NK-92 treated with Interleukin-12 subunit alpha and Interleukin-12 subunit beta, amount 100 ng/mL, for 24 hours (cell line): ENCODE measurements around the gene F2RL3.
"Not testable (repeated sequence)": the region's sequence is repeated elsewhere in the genome, so short reads cannot be mapped to it uniquely, and the experiment has no call there.

Experiments used
- DNase-seq: peaks from one replicate; lab custom pipeline; 2025; lab: John Stamatoyannopoulos, UW

Gene F2RL3

DNA sequence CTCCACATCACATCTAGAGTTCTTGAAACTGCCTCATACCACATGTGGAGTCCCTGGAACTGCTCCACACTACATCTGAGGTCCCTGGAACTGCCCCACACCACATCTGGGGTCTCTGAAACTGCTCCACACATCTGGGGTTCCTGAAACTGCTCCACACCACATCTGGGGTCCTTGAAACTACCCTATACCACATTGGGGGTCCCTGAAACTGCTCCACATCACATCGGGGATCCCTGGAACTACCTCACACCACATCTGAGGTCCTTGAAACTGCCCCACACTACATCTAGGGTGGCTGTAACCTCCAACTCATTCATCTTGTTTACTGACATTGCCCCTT, 33.8 kb downstream of the F2RL3 start:
- DNase-seq = no peak

DNA sequence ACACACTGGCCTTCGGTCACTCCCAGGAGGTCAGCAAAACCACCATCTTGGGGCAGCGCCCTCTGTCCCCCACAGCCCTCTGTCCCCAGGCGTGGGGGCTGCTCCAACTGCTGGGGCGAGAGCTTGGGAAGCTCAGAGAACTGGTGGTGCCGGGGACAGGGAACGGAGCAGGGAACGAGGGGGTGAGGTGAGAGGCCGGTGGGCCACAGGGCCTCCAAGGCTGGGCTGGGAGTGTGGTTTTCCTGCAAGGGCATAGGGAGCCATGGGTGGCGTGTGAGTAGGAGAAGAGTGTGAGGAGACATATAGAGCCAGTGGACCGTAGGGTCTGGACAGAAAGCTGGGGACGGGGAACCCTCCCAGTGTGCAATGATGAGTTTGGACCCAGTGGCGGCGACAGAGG, 34.1 kb downstream of the F2RL3 start:
- no peak for DNase-seq

DNA sequence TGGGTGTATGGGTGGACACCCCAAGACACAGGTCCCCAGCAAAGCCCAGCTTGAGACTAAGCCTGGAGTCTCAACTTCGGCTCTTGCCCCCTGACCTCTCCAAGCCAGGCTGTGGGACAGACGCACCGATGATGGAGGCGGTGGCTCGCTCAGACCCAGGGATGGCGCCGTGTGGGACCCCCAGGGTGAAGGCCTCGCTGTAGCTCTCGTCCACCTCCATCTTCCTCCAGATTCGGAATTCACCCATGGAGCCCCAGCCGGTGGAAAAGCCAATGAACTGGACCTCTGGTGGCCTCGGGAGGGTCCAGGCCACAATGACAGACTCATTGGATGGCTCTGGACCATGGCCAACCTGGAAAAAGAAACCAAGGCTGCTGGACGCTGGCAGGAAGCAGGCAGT, 39.1 kb downstream of the F2RL3 start:
- DNase-seq = no peak

DNA sequence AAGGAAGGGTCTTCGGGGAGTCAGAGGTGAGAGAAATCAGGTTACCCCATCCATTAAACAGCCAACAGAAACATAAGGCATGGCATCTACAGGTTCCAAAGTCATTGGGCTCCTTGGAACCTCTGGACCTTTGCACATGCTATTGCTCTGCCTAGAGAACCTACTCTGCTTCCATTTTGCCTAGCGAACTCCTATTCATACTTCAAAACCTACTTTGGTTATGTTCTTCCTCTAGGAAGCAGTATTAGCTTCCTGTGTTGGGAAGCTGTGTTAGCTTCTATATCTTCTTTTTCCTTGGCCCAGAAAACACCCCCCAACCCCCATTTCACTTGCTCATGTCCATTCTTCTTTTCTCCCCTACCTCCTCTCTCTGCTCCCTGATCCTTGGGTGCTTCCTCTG, 39.6 kb downstream of the F2RL3 start:
- DNase-seq = no peak

DNA sequence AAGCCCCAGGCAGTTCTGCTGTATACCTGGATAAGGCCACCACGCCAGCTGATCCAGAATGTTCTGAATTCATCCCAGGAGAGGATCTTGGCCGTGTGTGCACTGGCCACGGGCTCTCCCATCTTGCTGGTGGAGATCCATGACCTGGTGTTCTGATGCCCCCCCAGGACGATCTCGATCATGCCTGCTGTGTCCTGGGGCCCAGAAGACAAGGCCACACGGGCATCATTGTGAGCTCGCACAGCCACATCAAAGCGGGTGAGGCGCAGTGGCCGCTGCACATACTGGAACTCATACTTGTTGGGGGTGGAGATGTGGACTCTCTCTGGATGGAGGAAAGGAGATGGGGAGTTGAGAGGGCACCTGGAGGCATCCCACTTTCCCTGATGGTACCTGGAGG, 40.1 kb downstream of the F2RL3 start:
- DNase-seq = no peak

DNA sequence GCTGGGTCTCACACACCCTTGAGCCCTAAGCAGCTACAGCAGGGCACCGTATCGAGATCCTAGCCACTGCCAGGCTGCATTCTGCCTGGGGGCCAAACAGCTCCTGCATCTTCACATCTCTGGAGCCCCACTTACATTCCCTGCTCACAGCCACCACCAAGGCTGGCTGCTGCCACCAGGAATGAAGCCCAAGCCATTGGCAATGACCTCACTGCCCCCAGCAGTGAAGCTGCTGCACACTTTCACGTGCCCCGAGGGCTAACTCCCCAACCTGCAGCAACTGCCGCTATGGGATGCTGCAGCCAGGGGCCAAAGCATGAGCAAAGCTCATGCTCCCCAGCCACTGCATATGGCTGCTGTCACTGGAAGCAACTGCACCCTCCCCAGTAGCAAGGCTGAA, 42.0 kb downstream of the F2RL3 start:
- DNase-seq = no peak

DNA sequence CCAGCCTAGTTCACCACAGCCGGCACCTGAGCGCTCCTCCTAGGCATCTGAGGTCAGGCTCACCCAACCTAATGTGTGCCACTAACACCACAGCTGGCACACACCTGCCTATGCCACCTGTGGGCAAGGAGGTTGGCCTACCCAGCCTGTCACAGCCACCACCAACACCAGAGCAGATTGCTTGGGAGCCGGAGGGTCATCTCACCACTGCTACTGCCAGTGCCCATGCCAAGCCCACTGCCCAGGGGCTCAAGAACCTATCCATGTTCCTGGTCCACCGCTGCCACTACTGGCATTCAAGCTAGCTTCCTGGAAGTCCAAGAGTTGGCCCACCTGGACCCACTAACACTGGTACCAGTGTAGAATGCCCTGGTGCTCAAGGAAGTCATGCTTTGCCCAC, 42.5 kb downstream of the F2RL3 start:
- DNase-seq = no peak

DNA sequence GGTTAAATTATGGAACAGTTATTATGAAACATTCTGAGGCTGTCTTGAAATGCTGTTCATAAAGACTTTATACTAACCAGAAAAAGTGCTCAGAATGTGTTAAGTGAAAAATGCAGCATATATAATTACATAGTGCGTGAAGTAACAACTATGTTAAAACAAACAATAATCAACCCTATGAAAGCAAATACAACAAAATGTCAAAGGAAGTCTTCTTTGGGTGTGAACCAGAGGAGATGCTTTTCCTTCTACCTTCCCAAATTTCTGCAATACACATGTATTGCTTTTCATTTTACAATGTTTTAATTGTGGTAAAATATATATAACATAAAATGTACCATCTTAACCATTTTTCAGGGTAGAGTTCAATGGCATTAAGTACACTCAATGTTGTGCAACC, 45.7 kb downstream of the F2RL3 start:
- DNase-seq = no peak

DNA sequence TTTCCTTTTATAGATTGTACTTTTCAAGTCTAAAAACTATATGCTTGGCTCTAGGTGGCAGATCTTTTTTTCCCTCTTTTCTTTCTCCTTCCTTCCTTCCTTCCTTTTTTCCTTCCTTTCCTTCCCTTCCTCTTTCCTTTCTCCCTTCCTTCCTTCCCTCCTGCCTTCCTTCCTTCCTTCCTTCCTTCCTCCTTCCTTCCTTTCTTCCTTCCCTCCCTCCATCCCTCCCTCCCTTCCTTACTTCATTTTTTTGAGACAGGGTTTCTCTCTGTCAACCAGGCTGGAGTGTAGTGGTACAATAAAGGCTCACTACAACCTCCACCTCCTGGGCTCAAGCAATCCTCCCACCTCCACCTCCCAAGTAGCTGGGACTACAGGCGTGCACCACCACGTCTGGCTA, 48.1 kb downstream of the F2RL3 start:
- DNase-seq = no peak

DNA sequence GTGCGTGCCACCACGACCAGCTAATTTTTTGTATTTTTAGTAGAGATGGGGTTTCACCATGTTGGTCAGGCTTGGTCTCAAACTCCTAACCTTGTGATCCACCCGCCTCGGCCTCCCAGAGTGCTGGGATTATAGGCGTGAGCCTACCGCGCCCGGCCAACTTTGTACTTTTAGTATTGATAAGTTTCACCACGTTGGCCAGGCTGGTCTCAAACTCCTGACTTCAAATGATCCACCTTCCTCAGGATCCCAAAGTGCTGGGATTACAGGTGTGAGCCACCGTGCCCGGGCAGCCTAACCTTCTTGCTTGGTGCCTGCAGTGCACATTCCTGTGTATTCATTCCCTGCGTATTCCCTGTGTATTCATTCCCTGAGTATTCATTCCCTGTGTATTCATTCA, 49.0 kb downstream of the F2RL3 start:
- DNase-seq = not testable (repeated sequence)

DNA sequence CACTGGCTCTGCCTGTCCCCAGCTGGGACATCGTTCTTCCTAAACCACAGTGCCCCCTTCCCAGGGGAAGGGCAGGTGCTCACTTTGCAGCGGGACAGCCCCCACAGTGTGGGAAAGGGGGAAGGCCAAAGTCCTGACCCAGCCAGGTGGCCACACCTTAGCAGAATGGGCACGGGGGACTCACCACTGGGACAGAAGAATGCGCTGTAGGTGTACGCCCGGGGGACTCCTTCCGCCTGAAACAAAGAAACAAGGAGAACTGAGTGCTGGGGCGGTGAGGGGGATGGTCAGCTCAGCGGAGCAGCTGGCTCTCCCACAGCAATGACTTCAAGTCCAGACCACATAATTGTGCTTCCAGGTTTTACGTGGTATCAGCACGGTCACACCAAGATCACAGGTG, 49.4 kb downstream of the F2RL3 start:
- no peak for DNase-seq

DNA sequence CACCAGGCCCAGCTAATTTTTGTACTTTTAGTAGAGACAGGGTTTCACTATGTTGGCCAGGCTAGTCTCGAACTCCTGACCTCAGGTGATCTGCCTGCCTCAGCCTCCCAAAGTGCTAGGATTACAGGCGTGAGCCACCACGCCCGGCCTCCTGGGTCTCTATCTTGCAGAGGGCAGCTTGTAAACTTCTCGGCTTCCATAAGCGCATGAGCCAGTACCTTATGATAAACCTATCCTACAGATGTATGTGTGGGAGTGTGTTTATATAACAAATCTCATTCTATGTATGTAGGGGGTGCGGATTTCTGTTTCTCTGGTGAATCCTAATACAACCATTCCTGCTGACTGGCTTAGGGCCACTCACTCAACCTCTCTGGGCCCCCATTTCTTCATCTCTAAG, 51.3 kb downstream of the F2RL3 start:
- DNase-seq = not testable (repeated sequence)

DNA sequence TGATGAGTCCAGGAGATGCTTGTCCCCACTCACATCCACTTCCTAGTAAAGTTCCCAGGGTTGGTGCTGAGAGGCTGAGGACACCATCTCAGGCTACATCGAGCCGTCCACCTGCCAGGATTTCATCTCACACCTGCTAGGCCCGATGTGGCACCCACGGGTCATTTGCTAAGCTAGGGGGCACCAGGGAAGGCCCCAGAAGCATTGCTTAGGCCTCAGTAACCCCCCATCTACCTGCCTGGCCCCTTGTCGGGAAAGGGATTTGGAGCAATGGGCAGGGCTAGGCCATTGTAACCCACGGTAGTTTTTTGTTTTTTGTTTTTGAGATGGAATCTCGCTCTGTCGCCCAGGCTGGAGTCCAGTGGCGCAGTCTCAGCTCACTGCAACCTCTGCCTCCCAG, 51.8 kb downstream of the F2RL3 start:
- DNase-seq = no peak
